Amygdala (tissue), 56 donors: Measurements from ENCODE around the gene DYNLRB2.

ENCODE experiments used
- DNase-seq, 56 donors: peaks; one replicate each; lab custom pipeline; 2025; lab: John Stamatoyannopoulos, UW

The DYNLRB2 gene

GRCh38 chr16:80594756-80595155 is 54.0 kb downstream of the DYNLRB2 start:
- DNase-seq = no peak

- no peak for DNase-seq
Measured at GRCh38 chr16:80596507-80597207, 55.9 kb downstream of the DYNLRB2 start.

- no peak for DNase-seq
Measured at GRCh38 chr16:80599466-80599865, 58.7 kb downstream of the DYNLRB2 start.
